HG03066 (cell line): Measurements from ENCODE around the gene SSPN.

ENCODE experiments used
- ATAC-seq: cut with Tn5 transposase; IDR thresholded peaks from one replicate; pipeline ENCODE4 v1.9.1; 2021; ENCODE audit warnings: low read depth; ENCODE audit not compliant: unreplicated experiment

SSPN gene

DNA sequence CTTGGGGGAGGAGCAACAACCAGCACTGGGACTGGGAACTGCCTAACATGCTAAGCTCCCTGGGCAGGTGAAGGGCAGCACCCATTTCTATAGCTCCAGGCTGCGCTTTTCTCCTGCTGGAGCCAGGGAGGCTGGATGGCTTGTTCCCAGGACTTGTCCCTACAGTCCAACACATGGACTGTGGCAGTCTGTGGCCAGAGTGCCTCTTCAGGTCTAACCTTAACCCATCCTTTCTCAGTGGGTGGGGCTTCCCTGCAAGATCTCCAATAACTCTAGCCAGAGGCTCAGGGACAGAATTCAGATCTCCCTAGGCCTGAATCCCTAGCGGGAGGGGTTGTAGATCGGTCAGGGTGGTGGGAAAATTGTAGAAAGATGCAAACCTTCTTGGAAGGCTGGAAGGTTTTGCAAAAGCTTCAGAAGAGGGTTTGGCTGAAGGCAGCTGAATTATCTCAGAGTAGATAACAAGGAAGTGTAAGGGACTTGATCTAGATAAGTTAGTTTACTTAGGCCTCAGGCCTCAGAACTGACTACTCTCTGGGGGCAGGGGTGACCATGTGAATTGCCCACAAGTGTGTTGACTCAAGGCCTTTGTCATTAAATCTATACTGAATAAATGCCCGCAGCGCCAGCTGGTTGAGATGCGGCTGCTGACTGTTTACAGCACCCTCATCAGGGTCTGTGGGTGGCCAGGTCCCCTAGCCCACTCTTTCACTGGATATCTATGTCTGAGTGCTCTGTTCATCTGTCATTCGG, 60.7 kb downstream of the SSPN start:
- ATAC-seq = no peak

GRCh38 chr12:26264215-26264838, 69.0 kb downstream of the SSPN start:
- ATAC-seq = no peak

GRCh38 chr12:26265606-26266005, 70.2 kb downstream of the SSPN start:
- no peak for ATAC-seq

- no peak for ATAC-seq
These were observed 71.5 kb downstream of the SSPN start for GRCh38 chr12:26266881-26267280.

GRCh38 chr12:26268841-26269561, 73.6 kb downstream of the SSPN start:
- no peak for ATAC-seq

DNA sequence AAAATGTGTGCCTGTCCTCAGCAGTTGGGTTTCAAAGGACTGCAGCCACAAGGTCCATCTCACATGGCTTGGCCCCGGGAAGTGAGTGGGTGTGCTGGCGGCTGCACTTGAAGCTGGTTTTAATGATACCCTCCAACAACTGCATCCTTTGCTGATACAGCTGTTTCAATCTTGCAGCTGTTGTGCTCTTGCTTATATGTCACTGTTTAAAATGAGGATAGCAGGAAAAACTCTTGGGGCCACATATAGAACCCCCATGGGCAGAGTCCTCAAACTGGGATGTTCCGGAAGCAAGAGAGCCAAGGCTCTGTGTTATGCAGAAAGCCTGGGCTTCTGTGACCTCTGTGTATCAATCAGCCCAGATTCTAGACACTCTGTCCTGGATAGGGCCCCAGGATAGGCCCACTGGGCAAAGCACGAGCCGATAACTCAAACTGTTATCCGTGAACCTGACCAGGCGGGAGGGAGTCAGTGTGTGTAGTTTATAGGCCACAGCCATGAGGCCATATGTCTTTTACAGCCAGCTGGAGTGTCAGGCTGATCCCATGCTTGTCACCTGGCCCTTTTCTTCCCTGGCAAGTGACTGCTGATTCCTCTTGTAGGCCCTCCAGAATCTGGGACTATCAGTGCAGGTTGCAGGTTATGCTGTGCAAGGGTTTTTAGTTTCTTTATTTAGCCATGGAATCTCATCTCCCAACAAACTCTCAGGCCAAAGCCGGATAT, 74.3 kb downstream of the SSPN start:
- no peak for ATAC-seq

GRCh38 chr12:26271024-26271423, 75.7 kb downstream of the SSPN start:
- no peak for ATAC-seq

GRCh38 chr12:26271889-26272492, 76.6 kb downstream of the SSPN start:
- ATAC-seq = no peak

DNA sequence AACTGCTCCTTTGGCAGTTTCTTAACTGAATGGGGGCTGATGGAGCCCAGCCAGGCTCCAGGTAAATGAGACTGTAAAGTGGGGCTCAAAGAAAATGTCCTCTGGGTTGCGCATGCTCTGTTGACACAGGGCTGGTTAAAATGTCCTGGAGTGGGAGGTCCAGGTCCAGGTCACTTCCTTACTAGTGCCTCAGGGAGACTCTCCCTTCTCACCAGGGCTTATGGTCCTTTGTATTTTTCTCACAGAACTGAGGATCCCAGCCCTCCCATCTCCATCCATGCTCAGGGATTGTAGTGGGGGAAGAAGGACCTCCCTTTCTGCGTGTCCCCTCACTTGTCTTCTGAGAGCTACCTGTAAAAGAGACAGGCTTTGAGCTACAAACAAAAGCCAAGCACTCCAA, 77.5 kb downstream of the SSPN start:
- no peak for ATAC-seq

GRCh38 chr12:26273811-26274210, 78.4 kb downstream of the SSPN start:
- ATAC-seq = no peak

DNA sequence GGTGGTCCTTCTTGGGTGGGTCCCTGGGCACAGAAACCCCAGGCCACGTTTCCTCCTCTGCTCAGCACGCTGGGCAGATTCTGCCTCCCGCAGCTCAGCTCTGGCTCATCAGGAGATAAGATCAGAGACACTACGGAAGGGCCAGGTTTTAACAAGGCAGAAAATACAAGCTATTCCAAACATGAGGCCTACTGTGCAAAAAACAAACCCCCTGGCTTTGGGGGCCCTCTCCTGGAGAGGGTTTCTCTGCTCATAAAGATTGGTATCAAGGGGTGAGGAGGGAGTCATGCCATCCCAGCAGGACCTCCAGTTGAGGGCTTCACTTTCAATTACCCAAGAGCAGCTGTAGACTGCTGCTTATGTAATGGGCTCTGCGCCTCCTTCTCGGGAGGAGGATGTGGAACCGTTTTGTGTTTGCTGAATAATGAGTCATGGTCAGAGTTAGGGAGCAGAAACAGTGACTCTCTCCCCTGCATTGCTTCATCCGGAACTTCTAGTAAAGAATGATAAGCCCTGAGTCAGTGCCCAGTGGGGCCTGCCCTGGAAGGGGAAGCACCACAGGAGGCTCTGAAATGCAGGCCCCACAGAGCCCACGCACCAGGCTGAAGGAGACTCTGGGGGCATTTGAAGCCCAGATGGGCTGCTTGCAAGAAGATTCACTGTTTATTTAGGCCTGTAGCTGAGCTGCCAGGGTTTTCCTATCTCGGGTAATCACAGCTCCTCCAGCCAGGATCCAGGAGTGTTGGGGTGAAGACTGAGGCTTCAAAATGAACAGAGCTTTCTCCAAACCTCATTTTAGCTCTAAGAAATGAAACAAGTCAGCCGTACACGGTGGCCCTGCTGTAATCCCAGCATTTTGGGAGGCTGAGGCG, 79.3 kb downstream of the SSPN start:
- peak; percentile 97 for ATAC-seq

DNA sequence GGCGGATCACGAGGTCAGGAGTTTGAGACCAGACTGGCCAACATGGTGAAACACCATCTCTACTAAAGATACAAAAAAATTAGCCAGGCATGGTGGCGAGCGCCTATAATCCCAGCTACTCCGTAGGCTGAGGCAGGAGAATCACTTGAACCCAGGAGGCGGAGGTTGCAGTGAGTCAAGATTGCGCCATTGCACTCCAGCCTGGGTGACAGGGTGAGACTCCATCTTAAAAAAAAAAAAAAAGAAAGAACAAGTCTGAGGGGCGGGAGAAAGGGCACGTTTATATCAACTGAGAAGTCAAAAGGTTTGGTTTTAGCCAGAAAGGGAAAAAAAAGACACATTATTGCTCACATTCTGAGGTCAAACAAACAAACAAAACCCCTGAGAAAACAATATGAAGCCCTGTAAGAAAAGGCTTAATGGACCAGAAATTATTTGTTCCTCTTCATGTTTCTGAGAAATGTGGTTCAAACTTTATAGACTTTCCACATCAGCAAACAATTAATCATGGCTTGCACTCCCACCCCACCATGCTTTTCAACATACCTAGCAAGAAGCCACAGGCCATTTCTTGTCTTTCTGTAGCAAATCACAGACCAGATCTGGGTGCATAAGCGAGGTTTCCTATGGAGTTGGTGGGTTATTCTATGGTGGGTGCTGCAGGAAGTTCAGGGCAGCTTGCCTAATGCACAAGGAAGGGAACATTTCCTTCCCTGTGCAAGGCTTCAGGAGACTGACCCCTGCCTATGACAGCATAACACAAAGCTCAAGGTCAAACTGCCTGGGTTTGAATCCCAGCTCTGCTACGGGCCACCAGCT, 80.1 kb downstream of the SSPN start:
- ATAC-seq = no peak

DNA sequence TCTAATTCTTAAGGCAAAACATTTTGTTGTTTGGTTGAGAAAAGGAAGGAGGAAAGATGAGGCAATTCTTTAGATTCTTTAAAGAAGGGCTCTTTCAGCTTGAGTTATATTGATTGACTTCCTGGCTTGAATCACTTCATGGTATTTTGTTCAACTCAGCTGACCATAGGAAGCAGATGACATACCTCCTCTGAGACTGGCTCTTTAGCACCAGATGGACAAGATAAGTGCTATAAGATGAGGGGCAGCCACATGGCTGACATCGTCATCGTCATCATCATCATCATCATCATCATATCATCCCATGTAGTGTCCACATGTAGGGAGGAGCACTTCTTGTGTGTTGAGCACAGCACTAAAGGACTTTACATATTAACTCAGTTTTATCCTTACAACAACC, 81.3 kb downstream of the SSPN start:
- ATAC-seq = no peak

DNA sequence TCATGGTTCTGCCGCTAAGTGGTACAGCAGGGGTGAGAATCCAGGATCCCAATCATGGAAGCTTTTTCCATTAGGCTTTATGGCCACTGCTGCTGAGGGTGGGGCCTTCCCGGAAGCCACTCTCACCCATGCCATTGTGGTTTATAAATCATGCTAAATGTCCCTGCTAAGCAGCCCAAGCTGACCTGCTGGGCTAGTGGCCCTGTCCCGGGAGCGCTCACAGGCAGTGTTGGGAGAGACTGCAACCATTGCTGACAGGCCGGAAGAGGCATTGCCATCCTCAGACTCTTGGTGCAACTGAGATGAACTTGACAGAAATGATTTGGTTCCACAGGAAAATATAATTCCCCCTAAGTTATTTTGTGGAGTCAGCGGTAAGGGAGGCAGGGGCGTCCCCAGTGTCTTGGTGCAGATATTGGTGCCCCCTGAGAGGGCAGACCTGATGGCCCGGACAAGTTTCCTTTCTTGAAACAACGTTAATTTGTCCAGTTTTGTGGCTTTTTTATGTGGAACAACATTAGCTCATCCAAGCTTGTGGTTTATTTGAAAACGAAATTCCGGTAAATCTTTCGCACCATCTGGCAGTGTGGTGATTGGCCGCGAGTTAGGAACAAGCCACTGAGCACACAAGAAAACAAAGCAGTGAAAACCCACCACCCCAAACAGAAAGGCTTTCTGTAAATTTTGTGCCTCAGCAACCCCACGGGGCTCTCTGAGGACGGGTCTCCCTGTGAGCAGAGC, 82.3 kb downstream of the SSPN start:
- ATAC-seq = no peak

DNA sequence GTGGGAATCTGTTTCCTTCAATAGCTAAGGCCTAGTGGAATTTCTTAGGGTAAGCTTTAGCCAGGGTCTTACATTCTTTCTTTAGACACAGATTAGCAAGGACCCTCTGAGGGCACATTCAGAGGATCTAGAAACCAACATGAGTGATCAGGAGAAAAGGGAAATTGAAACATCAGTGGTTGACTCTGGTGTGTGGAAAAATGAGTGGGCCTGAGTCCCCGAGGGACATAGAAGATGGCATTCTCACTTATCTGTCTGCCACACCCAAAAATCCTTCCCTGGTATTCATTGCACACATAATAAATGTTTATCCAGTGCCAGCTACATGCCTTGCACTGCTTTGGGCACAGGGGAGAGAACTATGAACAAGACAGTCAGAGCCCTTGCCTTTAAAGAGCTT, 82.9 kb downstream of the SSPN start:
- ATAC-seq = no peak

DNA sequence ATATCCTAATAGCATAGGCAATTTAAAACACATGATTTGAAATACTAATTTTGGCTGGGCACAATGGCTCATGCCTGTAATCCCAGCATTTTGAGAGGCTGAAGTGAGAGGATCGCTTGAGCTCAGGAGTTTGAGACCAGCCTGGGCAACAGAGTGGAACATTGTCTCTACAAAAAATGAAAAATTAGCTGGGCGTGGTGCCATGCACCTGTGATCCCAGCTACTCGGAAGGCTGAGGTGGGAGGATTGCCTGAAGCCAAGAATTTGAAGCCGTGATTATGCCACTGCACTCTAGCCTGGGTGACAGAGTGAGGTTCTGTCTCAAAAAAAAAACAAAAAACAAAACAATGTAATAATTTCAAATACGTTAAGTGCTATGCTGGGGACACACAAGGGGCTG, 83.3 kb downstream of the SSPN start:
- no peak for ATAC-seq

GRCh38 chr12:26279091-26279490, 83.7 kb downstream of the SSPN start:
- ATAC-seq = no peak

DNA sequence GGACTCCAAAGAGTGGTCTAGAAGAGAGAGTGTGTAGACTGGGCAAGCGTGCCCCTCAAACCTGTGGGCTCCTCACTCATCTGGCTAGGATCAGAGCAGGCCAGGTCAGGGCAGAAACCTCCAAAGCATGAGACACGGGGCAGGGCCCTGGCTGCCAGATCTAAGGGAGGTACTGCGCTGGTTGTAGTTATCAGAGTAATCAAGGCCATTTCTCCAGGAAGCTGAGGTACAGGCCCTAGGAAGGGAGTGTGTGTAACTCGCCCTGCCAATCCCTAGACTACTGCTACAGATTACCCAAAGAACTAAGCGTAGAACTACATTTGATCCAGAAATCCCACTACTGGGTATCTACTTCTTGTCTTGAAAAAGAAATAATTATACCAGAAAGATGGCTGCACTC, 84.5 kb downstream of the SSPN start:
- no peak for ATAC-seq
